GM12891 (cell line): ENCODE results near the gene FAM193A.

Source experiments
- DNase-seq: peaks from one replicate; pipeline ENCODE4 v3.0.0; 2011; ENCODE audit warnings: low spot score; ENCODE audit not compliant: insufficient read length
- FAIRE-seq: peaks from 2 replicates; lab custom pipeline; 2011; peaks lifted over from hg19 to GRCh38; lab: Jason Lieb, UNC
- PAX5 ChIP-seq: IDR thresholded peaks from 2 replicates; pipeline ENCODE4 v1.6.1; 2011; ENCODE audit warnings: low read length, moderate library complexity, mild to moderate bottlenecking; ENCODE audit not compliant: insufficient read depth, severe bottlenecking
- POLR2A ChIP-seq: IDR thresholded peaks from 2 replicates; pipeline ENCODE4 v1.6.1; 2011; ENCODE audit warnings: low read depth, low read length, control low read depth
- POLR2AphosphoS5 ChIP-seq: IDR thresholded peaks from 2 replicates; pipeline ENCODE4 v1.6.1; 2011; ENCODE audit warnings: low read depth, low read length, control low read depth
- POU2F2 ChIP-seq: IDR thresholded peaks from 2 replicates; pipeline ENCODE4 v1.6.1; 2011; ENCODE audit warnings: low read depth, mild to moderate bottlenecking, control low read depth, low read length, moderate library complexity
- SPI1 ChIP-seq: IDR thresholded peaks from 2 replicates; pipeline ENCODE4 v1.6.1; 2011; ENCODE audit warnings: low read depth, low read length, control low read depth
- TAF1 ChIP-seq: IDR thresholded peaks from 2 replicates; pipeline ENCODE4 v1.6.1; 2011; ENCODE audit warnings: low read depth, low read length, control low read depth

FAM193A gene

GRCh38 chr4:2647403-2648158 is 111.1 kb downstream of the FAM193A start:
- no peak for FAIRE-seq
- TF ChIP-seq POLR2A = no peak
- no peak for TF ChIP-seq POLR2AphosphoS5
- no peak for TF ChIP-seq POU2F2
- no peak for DNase-seq

DNA sequence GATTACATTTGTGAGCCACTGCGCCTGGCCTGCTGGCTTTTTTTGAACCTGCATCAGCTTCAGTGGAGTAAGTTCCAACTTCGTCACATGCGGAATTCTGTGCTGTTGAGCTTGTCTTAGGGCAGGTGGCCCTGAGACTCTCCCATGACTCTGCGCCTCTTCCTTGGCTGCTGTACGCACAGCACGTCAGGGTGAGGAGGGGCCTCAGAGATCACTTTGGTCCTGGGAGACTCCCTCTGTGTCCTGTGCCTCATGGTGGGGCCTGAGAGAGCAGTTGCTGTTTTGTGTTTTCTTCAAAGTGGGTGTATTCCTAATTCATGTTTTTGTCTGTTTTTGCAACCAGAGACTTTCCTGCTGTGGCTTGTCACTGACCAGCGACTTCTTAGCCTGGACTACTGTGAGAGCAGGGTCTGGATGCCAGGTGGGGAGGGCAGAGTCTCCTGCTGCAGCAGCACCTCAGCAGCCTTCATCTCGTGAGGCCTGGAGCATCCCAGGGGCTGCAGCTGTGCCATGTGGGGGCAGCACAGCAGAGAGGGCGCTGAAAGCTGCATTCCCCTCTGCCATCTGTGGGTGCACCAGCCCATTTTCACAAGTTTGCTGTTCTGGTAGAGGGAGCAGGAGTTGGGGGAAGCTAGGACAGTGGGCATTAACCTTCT is 111.8 kb downstream of the FAM193A start:
- FAIRE-seq = no peak
- no peak for DNase-seq
- TF ChIP-seq SPI1 (no peak), POU2F2 (no peak), POLR2A (no peak), PAX5 (no peak), POLR2AphosphoS5 (no peak), TAF1 (no peak)

- DNase-seq (no peak), FAIRE-seq (no peak)
- no peak for TF ChIP-seq TAF1
- TF ChIP-seq POLR2AphosphoS5 = no peak
- TF ChIP-seq POU2F2 = no peak
- TF ChIP-seq SPI1 = no peak
- TF ChIP-seq POLR2A = no peak
- TF ChIP-seq PAX5 = no peak
Measured at GRCh38 chr4:2649604-2650114, 113.2 kb downstream of the FAM193A start.

GRCh38 chr4:2650276-2650675 is 113.8 kb downstream of the FAM193A start:
- no peak for FAIRE-seq
- DNase-seq = no peak
- TF ChIP-seq POLR2AphosphoS5 = no peak
- no peak for TF ChIP-seq SPI1
- TF ChIP-seq TAF1 = no peak
- no peak for TF ChIP-seq POLR2A
- no peak for TF ChIP-seq POU2F2
- no peak for TF ChIP-seq PAX5

- peak; percentile 50 for FAIRE-seq
- TF ChIP-seq TAF1 = no peak
- TF ChIP-seq PAX5 = no peak
- no peak for TF ChIP-seq POU2F2
- no peak for TF ChIP-seq POLR2AphosphoS5
- no peak for TF ChIP-seq SPI1
- no peak for TF ChIP-seq POLR2A
- DNase-seq = no peak
Measured at GRCh38 chr4:2651546-2651945, 115.1 kb downstream of the FAM193A start.

DNA sequence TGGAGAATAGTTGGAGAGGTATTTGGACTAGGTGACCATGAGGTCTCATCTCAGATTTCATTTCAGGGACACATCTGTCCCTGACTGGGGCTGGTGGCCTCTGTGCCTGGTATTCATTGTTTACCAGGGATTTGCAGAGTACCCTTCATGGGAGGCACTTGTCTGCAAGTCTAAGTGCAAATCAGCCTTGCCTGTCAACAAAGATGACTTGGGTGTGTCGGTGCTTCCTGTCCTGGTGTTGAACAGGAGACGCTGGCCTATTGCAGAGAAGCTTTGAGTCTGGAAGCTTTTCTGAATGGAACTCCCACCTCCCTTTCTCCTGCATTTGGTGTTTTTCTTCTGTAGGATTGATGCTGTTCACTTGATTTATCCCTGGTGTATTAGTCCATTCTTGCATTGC is 115.6 kb downstream of the FAM193A start:
- TF ChIP-seq POLR2A (no peak), POLR2AphosphoS5 (no peak)

DNA sequence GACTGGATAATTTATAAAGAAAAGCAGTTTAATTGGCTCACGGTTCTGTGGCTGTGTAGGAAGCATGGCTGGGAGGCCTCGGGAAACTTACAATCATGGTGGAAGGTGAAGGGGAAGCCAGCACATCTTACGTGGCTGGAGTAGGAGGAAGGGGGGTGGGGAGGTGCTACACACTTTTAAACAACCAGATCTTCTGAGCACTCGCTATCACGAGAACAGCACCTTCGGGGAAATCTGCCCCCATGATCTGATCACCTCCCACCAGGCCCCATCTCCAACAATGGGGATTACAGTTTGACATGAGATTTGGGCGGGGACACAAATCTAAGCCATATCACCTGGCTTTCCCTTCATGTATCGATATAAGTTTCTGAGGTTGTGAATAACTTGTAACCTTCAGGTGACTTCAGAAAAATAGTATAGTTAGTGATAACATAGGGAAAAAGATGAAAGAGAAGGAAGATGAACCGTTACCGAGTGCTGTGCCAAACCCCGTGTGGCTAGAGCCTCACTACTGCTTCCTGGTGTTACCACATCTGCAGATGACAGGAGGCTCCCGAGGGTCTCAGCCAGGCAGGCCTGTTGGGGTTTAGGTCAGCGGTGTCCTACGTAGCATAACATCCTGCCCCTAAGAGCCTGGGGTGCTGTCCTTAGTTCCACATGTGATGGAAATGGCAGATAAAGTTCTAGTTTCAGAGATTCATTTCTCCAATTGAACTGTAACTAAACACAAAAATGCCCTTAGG is 116.1 kb downstream of the FAM193A start:
- DNase-seq (no peak), FAIRE-seq (no peak)
- TF ChIP-seq TAF1 (no peak), POU2F2 (no peak), PAX5 (no peak), POLR2AphosphoS5 (no peak), POLR2A (no peak)

More for the DNA sequence above, 115.6 kb downstream of the FAM193A start:
- DNase-seq = no peak
- no peak for FAIRE-seq

DNA sequence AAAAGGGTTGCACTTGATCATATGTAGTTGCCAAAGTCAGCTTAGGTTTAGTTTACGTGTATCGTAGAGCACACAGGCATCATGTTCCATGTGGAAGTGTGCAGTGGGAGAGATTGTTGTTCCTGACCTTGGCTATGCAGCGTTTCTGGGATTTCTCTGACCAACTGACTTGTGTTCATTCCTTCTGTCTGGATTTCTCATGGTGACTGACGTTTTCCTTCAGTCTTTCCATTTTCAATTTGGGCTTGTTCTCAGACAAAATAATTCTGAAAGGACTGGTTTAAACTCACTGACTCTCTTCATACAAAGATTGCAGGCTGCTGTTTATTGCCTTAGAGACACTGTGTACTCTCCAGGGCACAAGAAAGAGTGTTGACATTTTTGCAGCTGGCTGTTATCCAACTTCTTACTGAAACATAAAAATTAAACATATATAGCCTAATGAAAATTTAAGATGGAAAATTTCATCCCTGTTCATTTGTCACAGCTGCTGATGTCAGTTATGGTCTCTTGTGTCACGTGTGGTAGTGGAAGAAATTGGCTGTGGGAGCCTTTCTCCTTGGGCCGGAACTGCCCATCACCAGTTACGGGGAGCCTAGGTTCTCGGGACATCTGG is 124.3 kb downstream of the FAM193A start:
- FAIRE-seq (no peak), DNase-seq (no peak)
- no peak for TF ChIP-seq TAF1
- TF ChIP-seq PAX5 = no peak
- TF ChIP-seq POU2F2 = no peak
- TF ChIP-seq POLR2A = no peak
- no peak for TF ChIP-seq POLR2AphosphoS5
- TF ChIP-seq SPI1 = no peak

DNA sequence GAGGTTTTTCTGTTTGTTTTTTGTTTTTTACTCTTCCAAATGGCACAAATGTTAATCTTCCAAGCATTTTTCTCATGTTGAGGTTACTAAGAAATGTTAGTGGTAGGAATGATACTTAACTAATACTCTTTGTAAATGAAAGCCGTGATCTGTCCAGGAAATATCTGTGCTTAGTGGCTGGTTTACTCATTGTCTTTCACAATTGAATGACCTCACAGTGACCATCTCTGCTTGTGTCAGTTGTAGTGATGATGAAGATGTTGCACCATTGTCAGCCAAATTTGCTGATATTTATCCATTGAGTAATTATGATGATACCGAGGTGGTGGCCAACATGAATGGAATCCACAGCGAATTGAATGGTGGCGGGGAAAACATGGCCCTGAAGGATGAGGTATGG is 126.2 kb downstream of the FAM193A start:
- no peak for DNase-seq
- no peak for FAIRE-seq
- no peak for TF ChIP-seq POU2F2
- no peak for TF ChIP-seq TAF1
- TF ChIP-seq POLR2A = no peak
- TF ChIP-seq PAX5 = no peak
- no peak for TF ChIP-seq POLR2AphosphoS5
- no peak for TF ChIP-seq SPI1
